HFFc6 (cell line): ENCODE results near the gene ZSCAN25. TPM values are rescaled to one million over a fixed set of nuclear protein-coding genes. Genes with fewer than 3 reads are reported as not detected.

ENCODE experiments used
- DNase-seq: peaks from one replicate; pipeline ENCODE4 v3.0.0-alpha.2; 2018
- H3K27ac Mint-ChIP-seq: 2 replicates; pipeline ENCODE4 v1.8.0; 2020; ENCODE audit warnings: mild to moderate bottlenecking, mixed read lengths
- H3K27me3 Mint-ChIP-seq: 2 replicates; pipeline ENCODE4 v1.8.0; 2021; ENCODE audit warnings: mild to moderate bottlenecking, moderate library complexity, mixed read lengths; ENCODE audit not compliant: insufficient read depth
- H3K36me3 Mint-ChIP-seq: 2 replicates; pipeline ENCODE4 v1.8.0; 2021; ENCODE audit warnings: low read depth, mixed read lengths
- H3K4me1 Mint-ChIP-seq: 2 replicates; pipeline ENCODE4 v1.8.0; 2020; ENCODE audit warnings: low read depth, mixed read lengths
- H3K4me3 Mint-ChIP-seq: 2 replicates; pipeline ENCODE4 v1.8.0; 2020; ENCODE audit warnings: mild to moderate bottlenecking, moderate library complexity, mixed read lengths
- H3K9me3 Mint-ChIP-seq: 2 replicates; pipeline ENCODE4 v1.8.0; 2020; ENCODE audit warnings: mild to moderate bottlenecking, mixed read lengths
- total RNA-seq, 6 experiments: library from RNA; stranded (reverse); fragmentation: NEBNext Ultra II Directional; extraction: Animal tissue kit (Norgen Biotek cat#: 25700); gene quantifications; 2 replicates in 1 of 6; 3 replicates in 5 of 6; pipeline ENCODE4 v1.2.3, GENCODE V29; 2021
- TF ChIP-seq, protein P1 (sequence below): fragments of 200-600 bp; sonication (generic); IDR thresholded peaks from 2 replicates; pipeline ENCODE4 v1.5.0; 2021; ENCODE audit warnings: antibody characterized with exemption, mild to moderate bottlenecking

The ZSCAN25 gene
- total RNA-seq, 6 experiments from 2014 or later = 9.3 to 12.6 (median 9.9) TPM

DNA sequence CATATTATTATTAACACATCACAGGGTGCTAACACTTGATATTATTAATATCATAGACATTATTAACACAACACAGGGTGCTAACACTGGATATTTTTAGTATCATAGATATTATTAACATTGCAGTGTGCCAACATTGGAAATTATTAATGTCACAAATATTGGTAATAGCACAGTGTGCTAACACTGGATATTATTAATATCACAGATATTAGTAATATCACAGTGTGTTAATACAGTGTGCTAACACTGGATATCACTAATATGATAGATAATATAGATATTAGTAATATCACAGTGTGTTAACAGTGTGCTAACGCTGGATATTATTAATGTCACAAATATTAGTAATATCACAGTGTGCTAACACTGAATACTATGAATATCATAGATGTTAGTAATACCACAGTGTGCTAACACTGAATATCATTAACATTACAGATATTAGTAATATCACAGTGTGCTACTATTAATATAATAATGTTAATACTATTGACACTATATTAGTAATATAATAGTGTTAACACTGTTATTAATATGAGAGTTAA is 20.3 kb upstream of the ZSCAN25 start:
- no peaks in the 10 kb centered on the region for H3K9me3 Mint-ChIP-seq

DNA sequence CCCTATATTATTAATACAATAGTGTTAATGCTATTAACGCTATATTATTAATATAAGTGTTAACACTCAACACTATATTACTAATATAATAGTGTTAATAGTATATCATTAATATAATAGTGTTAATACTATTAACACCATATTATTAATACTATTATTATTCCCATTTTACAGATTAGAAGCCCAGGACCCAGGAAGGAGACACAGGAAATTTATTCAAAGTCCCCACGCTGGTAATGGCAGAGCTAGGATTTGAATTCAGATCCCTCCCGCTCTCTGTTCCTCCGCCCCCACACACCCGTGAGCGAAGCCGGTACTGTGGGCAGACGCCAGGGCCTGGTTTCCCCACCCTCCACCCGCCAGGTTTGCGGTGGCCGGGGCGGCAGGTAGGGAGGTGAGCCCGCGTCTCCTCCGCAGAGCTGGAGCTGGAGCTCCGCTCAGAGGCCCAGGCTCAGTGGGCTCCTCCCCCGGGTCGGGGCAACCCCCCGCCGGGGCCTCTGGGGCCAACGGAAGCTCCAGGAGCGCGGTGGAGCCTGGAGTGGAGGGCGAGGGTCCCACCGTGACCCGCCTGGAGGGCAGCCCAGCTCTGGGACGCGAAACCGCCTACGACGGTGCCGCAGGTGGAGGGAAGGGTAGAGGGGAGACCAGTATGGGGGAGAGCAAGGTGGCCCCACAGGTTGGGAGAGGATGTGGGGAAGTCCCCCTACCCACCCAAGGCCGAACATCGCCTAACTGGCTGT is 18.8 kb upstream of the ZSCAN25 start, which contains the start of gene TMEM225B:
TSS of gene TMEM225B (plus strand) at position 506 of the 740 bp plus-strand sequence. CDS start 6,122 bp downstream, outside the sequence.
- Mint-ChIP-seq H3K9me3 (no peaks in the 10 kb centered on the region), H3K36me3 (no peaks in the 10 kb centered on the region), H3K27ac (no peak within 1 kb of the TSS), H3K4me3 (no peak within 1 kb of the TSS), H3K4me1 (no peaks in the 10 kb centered on the region), H3K27me3 (peaks cover 1% of the 10 kb centered on the region; the same call in 1 of the 2 replicates)
- no peak for DNase-seq
- TF ChIP-seq, protein P1, sequence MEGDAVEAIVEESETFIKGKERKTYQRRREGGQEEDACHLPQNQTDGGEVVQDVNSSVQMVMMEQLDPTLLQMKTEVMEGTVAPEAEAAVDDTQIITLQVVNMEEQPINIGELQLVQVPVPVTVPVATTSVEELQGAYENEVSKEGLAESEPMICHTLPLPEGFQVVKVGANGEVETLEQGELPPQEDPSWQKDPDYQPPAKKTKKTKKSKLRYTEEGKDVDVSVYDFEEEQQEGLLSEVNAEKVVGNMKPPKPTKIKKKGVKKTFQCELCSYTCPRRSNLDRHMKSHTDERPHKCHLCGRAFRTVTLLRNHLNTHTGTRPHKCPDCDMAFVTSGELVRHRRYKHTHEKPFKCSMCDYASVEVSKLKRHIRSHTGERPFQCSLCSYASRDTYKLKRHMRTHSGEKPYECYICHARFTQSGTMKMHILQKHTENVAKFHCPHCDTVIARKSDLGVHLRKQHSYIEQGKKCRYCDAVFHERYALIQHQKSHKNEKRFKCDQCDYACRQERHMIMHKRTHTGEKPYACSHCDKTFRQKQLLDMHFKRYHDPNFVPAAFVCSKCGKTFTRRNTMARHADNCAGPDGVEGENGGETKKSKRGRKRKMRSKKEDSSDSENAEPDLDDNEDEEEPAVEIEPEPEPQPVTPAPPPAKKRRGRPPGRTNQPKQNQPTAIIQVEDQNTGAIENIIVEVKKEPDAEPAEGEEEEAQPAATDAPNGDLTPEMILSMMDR = no peak

More for the DNA sequence above, 20.3 kb upstream of the ZSCAN25 start:
- DNase-seq = no peak
- no peak overlapping the region for H3K27ac Mint-ChIP-seq
- TF ChIP-seq, protein P1 = no peak
- H3K27me3 Mint-ChIP-seq = peaks cover 1% of the 10 kb centered on the region; the same call in 1 of the 2 replicates
- no peaks in the 10 kb centered on the region for H3K36me3 Mint-ChIP-seq
- H3K4me1 Mint-ChIP-seq = no peaks in the 10 kb centered on the region
- no peak overlapping the region for H3K4me3 Mint-ChIP-seq

DNA sequence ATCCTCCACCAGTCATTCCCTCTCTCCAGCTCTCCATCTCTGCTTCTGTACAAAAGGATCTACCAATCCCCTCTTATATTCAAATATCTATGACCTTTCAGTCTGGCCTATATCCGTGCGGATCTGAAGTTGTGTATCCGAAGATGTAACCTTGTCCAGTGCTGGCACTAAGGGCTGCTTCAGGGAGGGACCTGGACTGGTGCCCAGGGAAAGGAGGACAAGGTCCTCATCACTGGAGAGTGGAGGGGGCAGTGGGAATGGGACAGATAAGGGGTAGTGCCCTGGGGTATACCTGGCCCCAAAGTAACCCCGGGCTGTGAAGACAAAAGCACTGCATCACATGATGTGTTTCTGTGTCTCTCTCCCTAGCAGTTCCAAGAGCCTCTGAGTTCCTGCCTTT is 16.9 kb upstream of the ZSCAN25 start:
- H3K4me1 Mint-ChIP-seq = no peaks in the 10 kb centered on the region
- H3K36me3 Mint-ChIP-seq = no peaks in the 10 kb centered on the region
- H3K27me3 Mint-ChIP-seq = peaks cover 3% of the 10 kb centered on the region
- TF ChIP-seq, protein P1 = no peak
- no peak for DNase-seq
- H3K27ac Mint-ChIP-seq = no peak overlapping the region
- H3K9me3 Mint-ChIP-seq = no peaks in the 10 kb centered on the region
- no peak overlapping the region for H3K4me3 Mint-ChIP-seq

DNA sequence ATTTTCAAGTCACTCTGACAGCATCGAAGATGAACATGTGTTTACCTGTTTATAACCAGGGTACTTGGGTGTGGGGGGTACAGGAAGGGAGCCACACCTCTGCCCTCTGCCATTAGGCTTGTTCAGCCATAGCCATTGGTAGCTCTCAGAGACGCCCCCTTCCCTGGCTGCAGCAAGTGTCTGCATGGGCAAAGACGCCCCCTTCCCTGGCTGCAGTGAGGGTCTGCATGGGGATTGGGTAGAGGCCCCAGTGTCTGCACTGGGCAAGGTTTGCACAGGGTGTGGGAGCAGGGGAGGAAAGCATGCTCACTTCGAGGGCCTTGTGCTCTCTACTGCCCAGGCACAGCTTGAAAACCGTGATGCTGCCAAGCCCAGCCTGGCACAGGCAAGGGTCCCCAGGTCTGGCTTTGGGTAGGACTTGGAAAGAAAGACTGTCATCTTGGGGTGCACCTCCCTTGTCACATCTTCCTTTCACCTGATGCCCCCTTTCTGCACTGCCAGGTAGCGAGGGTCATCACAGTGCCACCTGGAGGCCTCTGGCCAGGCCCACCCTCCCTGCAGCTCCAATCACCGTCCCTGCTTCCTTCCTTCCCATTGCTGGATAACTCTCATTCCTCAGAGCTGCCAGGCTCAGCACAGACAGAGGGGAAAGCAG is 15.0 kb upstream of the ZSCAN25 start:
- TF ChIP-seq, protein P1 = peak; percentile 23; the same call in 1 of the 2 replicates
- Mint-ChIP-seq H3K4me1 (no peaks in the 10 kb centered on the region), H3K9me3 (no peaks in the 10 kb centered on the region), H3K27ac (no peak overlapping the region), H3K36me3 (no peaks in the 10 kb centered on the region), H3K27me3 (peaks cover 5% of the 10 kb centered on the region), H3K4me3 (no peak overlapping the region)
- no peak for DNase-seq

DNA sequence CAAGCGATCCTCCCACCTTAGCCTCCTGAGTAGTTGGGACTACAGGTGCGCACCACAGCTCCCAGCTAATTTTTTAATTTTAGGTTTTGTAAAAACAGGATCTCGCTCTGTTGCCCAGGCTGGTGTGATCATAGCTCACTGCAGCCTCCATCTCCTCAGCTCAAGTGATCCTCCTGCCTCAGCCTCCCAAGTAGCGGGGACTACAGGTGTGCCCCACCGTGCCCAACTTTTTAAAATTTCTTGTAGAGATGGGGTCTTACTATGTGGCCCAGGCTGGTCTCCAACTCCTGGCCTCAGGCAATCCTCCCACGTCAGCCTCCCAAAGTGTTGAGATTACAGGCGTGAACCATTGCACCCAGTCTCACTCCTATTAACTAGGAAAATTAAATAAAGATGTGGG is 11.2 kb upstream of the ZSCAN25 start:
- H3K27ac Mint-ChIP-seq = no peak overlapping the region
- TF ChIP-seq, protein P1 = no peak
- no peaks in the 10 kb centered on the region for H3K36me3 Mint-ChIP-seq
- no peak for DNase-seq
- no peaks in the 10 kb centered on the region for H3K9me3 Mint-ChIP-seq
- peaks cover 15% of the 10 kb centered on the region for H3K27me3 Mint-ChIP-seq
- no peak overlapping the region for H3K4me3 Mint-ChIP-seq
- no peaks in the 10 kb centered on the region for H3K4me1 Mint-ChIP-seq
